Iris pigment epithelial cell (primary cell): ENCODE results near the gene C6orf89.

ENCODE experiments used
- DNase-seq: peaks from one replicate; pipeline ENCODE4 v3.0.0-alpha.2; 2011; ENCODE audit warnings: low read depth

The C6orf89 gene

GRCh38 chr6:36969988-36970891 is 84.5 kb downstream of the C6orf89 start:
- no peak for DNase-seq

DNA sequence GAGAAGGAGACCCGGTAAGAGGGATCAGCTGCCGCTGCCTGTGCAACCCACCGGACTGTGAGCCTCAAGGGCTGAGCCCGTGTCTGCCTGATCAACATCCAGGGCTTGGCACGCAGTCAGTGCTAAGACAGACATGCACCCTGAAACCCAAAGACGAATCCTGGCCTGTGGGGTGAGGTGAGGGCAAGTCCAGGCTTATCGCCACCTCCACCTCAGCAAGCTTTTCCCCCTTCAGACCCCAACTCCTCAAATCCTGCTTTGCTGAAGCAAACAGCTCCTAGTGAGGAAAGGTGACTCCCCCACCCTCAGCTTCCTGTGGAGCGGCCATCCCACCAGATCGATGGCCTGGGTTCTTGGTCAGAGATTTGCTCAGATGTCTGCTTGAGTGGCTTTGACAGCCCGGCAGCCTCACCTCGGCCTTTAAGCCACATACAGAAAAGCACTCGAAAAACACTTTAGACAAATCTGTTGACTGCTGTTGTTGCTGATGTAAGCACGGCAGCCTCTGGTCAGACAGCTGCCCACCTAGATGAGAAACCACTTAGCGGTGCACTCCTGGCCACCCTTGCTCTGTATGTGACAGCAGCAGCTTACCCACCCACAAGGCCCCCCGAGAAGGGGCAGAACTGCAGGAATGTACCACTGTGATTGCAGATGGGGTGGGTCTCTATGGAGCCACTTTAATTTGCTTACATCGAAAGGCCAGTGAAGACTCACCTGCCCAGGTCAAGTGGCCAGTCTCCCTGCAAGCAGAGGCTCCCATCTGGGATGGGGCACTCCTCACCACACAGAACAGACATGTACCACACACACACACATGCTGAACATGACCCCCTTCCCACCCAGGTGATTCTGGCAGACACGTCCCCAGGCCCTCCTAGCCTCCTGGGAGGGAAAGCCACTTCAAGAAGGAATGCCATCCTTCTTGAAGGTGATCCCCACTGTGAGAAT is 85.4 kb downstream of the C6orf89 start:
- DNase-seq = no peak

- DNase-seq = no peak
Observed at GRCh38 chr6:36971921-36972673, 86.3 kb downstream of the C6orf89 start.

DNA sequence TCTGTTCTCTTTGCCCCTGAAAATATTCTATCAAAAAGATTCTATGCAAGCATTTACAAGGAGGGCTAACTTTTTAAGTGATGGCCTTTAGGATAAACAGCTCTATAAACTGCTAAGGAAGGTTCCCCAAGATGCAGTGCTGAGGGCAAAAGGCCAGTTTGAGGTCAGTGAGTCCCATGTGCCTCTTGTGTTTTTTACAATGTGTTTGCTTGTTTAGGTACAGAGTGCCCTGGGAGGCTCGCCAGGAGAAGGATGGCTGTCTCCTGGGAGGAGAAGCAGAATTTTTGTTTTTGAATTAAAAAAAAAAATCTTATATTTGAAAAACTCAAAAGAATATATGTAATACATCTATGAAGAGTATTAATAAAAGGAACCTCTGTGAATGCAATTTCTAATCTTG is 87.4 kb downstream of the C6orf89 start:
- DNase-seq = no peak

DNA sequence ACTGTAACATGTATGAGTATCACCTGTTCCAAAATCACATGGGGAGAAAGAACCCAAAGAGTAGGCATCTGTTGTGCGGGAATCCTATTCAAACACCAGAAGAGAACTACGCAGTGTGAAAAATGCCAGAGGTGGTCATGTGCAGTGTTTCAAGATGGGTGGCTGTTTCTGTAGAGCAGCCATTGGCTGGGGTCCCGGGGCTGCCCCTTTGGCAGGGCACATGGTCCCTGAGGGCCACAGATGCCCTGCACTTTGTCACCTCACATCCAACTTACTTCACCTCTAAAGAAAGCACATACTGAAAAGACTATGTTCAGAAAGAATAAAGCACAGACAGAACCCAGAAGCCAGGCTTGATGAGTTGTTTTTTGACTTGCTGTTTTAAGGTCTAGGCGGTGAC is 87.9 kb downstream of the C6orf89 start:
- DNase-seq = no peak

DNA sequence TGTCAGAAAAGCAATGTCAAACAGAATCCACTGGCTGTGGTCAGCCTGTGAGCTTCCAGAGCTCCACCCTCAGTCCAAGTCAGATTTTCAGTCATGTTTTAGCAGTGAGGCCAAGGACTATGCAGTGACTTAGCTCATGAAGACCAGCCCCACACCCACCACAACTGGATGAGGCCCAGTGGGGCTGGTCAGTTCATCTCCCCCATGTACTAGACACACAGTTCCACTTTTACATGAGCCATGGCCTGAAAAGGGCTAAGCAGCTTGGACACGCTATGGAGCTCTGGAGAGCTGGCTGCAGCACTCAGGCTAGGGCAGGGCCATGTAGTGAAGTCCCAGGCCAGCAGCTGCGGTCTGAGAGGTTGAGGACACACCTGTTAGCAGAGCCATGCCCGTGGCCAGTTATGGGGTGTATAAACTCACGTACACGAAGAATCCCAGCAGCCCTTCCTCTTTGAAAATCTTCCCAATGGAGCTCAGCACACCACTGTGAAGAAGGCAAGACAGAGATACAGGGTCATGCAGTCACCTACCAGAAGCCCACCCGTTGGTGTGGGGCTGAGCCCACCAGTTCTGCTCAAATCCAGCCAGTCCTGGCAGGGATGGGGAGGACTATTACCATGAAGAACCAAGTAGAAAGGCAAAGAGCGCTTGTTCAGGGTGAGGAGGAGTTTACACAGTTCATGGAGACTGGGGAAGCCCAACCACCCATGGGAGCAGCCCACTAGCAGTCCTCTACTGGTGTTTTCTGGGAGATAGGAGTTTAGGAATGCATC is 89.7 kb downstream of the C6orf89 start:
- DNase-seq = no peak

DNA sequence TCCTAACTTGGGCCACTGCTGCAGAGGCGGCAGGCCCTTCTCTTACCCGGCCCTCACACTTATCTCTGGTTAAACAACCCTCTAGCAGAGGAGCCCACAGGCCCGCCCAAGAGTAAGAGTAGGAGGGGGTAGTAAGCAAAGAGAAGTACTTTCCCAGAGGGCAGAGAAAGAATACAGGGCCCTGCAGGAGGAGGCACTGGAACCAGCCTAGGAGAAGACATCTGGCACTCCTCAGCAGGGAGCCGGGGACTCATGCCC is 90.2 kb downstream of the C6orf89 start:
- DNase-seq = no peak

DNA sequence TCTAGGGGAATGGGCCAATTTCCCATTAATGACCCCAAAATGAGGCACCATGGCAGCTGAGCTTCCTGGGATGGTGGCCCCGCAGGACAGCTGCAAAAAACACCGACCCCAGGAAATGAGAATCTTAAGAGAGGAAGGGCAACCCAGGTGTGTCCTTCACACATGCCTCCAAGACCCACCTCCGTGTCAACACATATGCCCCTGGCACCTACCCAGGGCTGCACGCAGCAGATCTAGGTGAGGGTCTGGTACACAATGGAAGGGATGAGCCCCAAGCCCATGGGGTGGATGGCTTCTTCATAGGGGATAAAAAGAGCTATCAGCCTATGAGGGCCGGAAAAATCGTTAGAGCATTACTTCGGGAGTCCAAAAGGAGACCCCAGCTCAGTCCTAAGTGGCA is 90.8 kb downstream of the C6orf89 start:
- DNase-seq = no peak

GRCh38 chr6:36976931-36977330 is 91.2 kb downstream of the C6orf89 start:
- no peak for DNase-seq

GRCh38 chr6:36977470-36977941 is 91.8 kb downstream of the C6orf89 start:
- DNase-seq = no peak
